SK-N-SH (cell line): Measurements from ENCODE around the gene WWOX. TPM values are rescaled to one million over a fixed set of nuclear protein-coding genes. Genes with fewer than 3 reads are reported as not detected.

ENCODE experiments used
- CTCF ChIA-PET: fragments of 300-600, 350-600 bp; formaldehyde crosslinking; extraction: SDS; loops from one replicate; lab custom pipeline; 2021; lab: Yijun Ruan, JAX
- POLR2A ChIA-PET: fragments of 350-600 bp; sonication (Branson Sonifier 250); formaldehyde crosslinking; extraction: SDS; loops from one replicate; lab custom pipeline; 2020; ENCODE audit warnings: antibody characterized with exemption, inconsistent platforms; lab: Yijun Ruan, JAX
- DNase-seq: peaks from one replicate; pipeline ENCODE4 v3.0.0; 2012
- H2AFZ ChIP-seq: fragments of 200-600 bp; sonication (generic); 2 replicates; pipeline ENCODE4 v1.8.1; 2016; ENCODE audit warnings: antibody characterized with exemption, mild to moderate bottlenecking, low read depth
- H3F3A ChIP-seq: fragments of 200-600 bp; sonication (generic); replicated peaks from 2 replicates; pipeline ENCODE3; 2016; ENCODE audit warnings: antibody characterized with exemption, mild to moderate bottlenecking; ENCODE audit not compliant: insufficient read depth
- H3K27ac ChIP-seq, 2 experiments: fragments of 200-500 bp in 1 of 2; fragments of 200-600 bp in 1 of 2; sonication (Bioruptor generic) in 1 of 2; sonication (generic), shearing (Covaris generic) in 1 of 2; 2 replicates each; pipeline versions ENCODE4 v1.5.1 to v1.6.1; 2014 to 2016; ENCODE audit warnings: low read depth in 2 of 2, inconsistent platforms in 1 of 2, low read length in 1 of 2, mild to moderate bottlenecking in 1 of 2, mixed read lengths in 1 of 2
- H3K27me3 ChIP-seq: fragments of 200-600 bp; sonication (generic), shearing (Covaris generic); 2 replicates; pipeline ENCODE4 v1.6.1; 2016; ENCODE audit warnings: mixed run types; ENCODE audit not compliant: insufficient read depth
- H3K36me3 ChIP-seq, 2 experiments: fragments of 200-500 bp in 1 of 2; fragments of 200-600 bp in 1 of 2; sonication (Bioruptor generic) in 1 of 2; sonication (generic) in 1 of 2; replicated peaks in 1 of 2; 2 replicates each; pipeline versions ENCODE3 to v1.5.1; 2014 to 2016; ENCODE audit warnings: low read length in 1 of 2, mild to moderate bottlenecking in 1 of 2; ENCODE audit not compliant: insufficient read depth in 2 of 2, control insufficient read depth in 1 of 2
- H3K4me1 ChIP-seq, 2 experiments: fragments of 200-500 bp in 1 of 2; fragments of 200-600 bp in 1 of 2; sonication (Bioruptor generic) in 1 of 2; sonication (generic), shearing (Covaris generic) in 1 of 2; 2 replicates each; pipeline versions ENCODE4 v1.5.1 to v1.6.1; 2014 to 2016; ENCODE audit warnings: low read depth in 1 of 2, low read length in 1 of 2, mixed run types in 1 of 2; ENCODE audit not compliant: insufficient read depth in 2 of 2, control insufficient read depth in 1 of 2
- H3K4me2 ChIP-seq: fragments of 200-600 bp; sonication (generic), shearing (Covaris generic); 2 replicates; pipeline ENCODE4 v1.6.1; 2017; ENCODE audit warnings: mixed run types
- H3K4me3 ChIP-seq, 2 experiments: fragments of 200-500 bp in 1 of 2; fragments of 200-600 bp in 1 of 2; sonication (Bioruptor generic) in 1 of 2; sonication (generic), shearing (Covaris generic) in 1 of 2; 2 replicates each; pipeline versions ENCODE4 v1.5.1 to v1.8.1; 2014 to 2016; ENCODE audit warnings: low read depth in 2 of 2, inconsistent platforms in 1 of 2, low read length in 1 of 2, mild to moderate bottlenecking in 1 of 2, mixed read lengths in 1 of 2, moderate library complexity in 1 of 2
- H3K79me2 ChIP-seq: fragments of 200-600 bp; sonication (generic); 2 replicates; pipeline ENCODE4 v1.8.1; 2017; ENCODE audit warnings: mild to moderate bottlenecking; ENCODE audit not compliant: insufficient read depth
- H3K9ac ChIP-seq: fragments of 200-600 bp; sonication (generic); 2 replicates; pipeline ENCODE4 v1.6.1; 2017; ENCODE audit warnings: mixed run types
- H3K9me2 ChIP-seq: fragments of 200-600 bp; sonication (generic); 2 replicates; pipeline ENCODE4 v1.6.1; 2017; ENCODE audit warnings: mixed run types
- H3K9me3 ChIP-seq: fragments of 200-600 bp; sonication (generic); 2 replicates; pipeline ENCODE4 v1.6.1; 2017; ENCODE audit warnings: mixed run types, mild to moderate bottlenecking, moderate library complexity
- H4K20me1 ChIP-seq: fragments of 200-600 bp; sonication (generic); 2 replicates; pipeline ENCODE4 v1.6.1; 2017; ENCODE audit warnings: mild to moderate bottlenecking, mixed run types; ENCODE audit not compliant: insufficient read depth
- EZH2phosphoT487 ChIP-seq: fragments of 200-600 bp; sonication (generic); IDR thresholded peaks from 2 replicates; pipeline ENCODE4 v1.6.1; 2017; ENCODE audit warnings: low read depth, mixed run types, mild to moderate bottlenecking, antibody characterized with exemption, moderate library complexity, borderline replicate concordance
- GABPA ChIP-seq: IDR thresholded peaks from 2 replicates; pipeline ENCODE4 v1.4.0; 2012; ENCODE audit warnings: low read depth, mild to moderate bottlenecking
- GATA2 ChIP-seq: sonication (generic); formaldehyde crosslinking; IDR thresholded peaks from 2 replicates; pipeline ENCODE4 v1.5.0; 2020; ENCODE audit warnings: mild to moderate bottlenecking, missing genetic modification reagents
- JUND ChIP-seq: IDR thresholded peaks from 2 replicates; pipeline ENCODE4 v1.4.0; 2012
- MXI1 ChIP-seq: IDR thresholded peaks from 2 replicates; pipeline ENCODE4 v1.6.1; 2012; ENCODE audit warnings: mild to moderate bottlenecking, low read depth, low read length, improper control_type of control experiment
- NRF1 ChIP-seq: IDR thresholded peaks from 2 replicates; pipeline ENCODE4 v1.6.1; 2012; ENCODE audit warnings: low read depth, mild to moderate bottlenecking, low read length
- PBX3 ChIP-seq: IDR thresholded peaks from 2 replicates; pipeline ENCODE4; 2012
- RAD21 ChIP-seq: IDR thresholded peaks from 2 replicates; pipeline ENCODE4 v1.6.1; 2012; ENCODE audit warnings: mild to moderate bottlenecking, low read length
- REST ChIP-seq: IDR thresholded peaks from 2 replicates; pipeline ENCODE4 v1.6.1; 2012; ENCODE audit warnings: mild to moderate bottlenecking, low read depth, low read length, moderate library complexity
- RXRA ChIP-seq: IDR thresholded peaks from 2 replicates; pipeline ENCODE4 v1.4.0; 2012; ENCODE audit warnings: low read depth, mild to moderate bottlenecking, borderline replicate concordance
- SMC3 ChIP-seq: IDR thresholded peaks from 2 replicates; pipeline ENCODE4 v1.6.1; 2012; ENCODE audit warnings: low read depth, low read length, improper control_type of control experiment
- TAF1 ChIP-seq: IDR thresholded peaks from 2 replicates; pipeline ENCODE4 v1.6.1; 2012; ENCODE audit warnings: low read depth, mild to moderate bottlenecking, low read length, moderate library complexity, borderline replicate concordance
- USF2 ChIP-seq: fragments of 150-350 bp; IDR thresholded peaks from 2 replicates; pipeline ENCODE4 v1.6.1; 2017; ENCODE audit warnings: antibody characterized with exemption, low read length, low read depth, borderline replicate concordance
- ZBTB33 ChIP-seq: IDR thresholded peaks from 2 replicates; pipeline ENCODE4 v1.4.0; 2012; ENCODE audit warnings: low read depth, borderline replicate concordance
- WGBS: methylation state at CpG from one replicate; pipeline ENCODE4 v1.1.6; 2017; ENCODE audit warnings: low lambda C conversion rate; 5-methylcytosine and 5-hydroxymethylcytosine counted together
- polyA plus RNA-seq, 3 experiments: library from polyadenylated mRNA; depleted of rRNA; stranded (reverse); fragments of >200 nt; gene quantifications; 2 replicates each; pipeline ENCODE4 v1.2.3, GENCODE V29; 2012
- TF ChIP-seq, protein P1 (sequence below): fragments of 150-350 bp; IDR thresholded peaks from 2 replicates; pipeline ENCODE4 v1.6.1; 2016; ENCODE audit warnings: mild to moderate bottlenecking, low read depth, low read length
- TF ChIP-seq, protein P2 (sequence below): IDR thresholded peaks from 2 replicates; pipeline ENCODE4 v1.4.0; 2012; ENCODE audit warnings: low read depth, borderline replicate concordance

The WWOX gene
- polyA plus RNA-seq, 1 of the 3 experiments (the other 2 are of a cell fraction), result 10.8 TPM

GRCh38 chr16:78256686-78257375 lies 157.4 kb downstream of the WWOX start:
- Histone ChIP-seq H3K4me3 (no peak overlapping the region), H3K79me2 (no peaks in the 10 kb centered on the region), H3K9me2 (no peaks in the 10 kb centered on the region), H3K27ac (no peak overlapping the region), H3K4me1 (no peaks in the 10 kb centered on the region), H4K20me1 (no peaks in the 10 kb centered on the region), H3K4me2 (no peak overlapping the region), H3K9ac (no peak overlapping the region), H3K9me3 (no peaks in the 10 kb centered on the region), H3F3A (no peaks in the 10 kb centered on the region), H2AFZ (no peak overlapping the region), H3K36me3 (no peaks in the 10 kb centered on the region), H3K27me3 (no peaks in the 10 kb centered on the region)
- POLR2A ChIA-PET, result no interaction called here
- 78% methylated on average over 7 of the region's 7 CpGs for WGBS
- CTCF ChIA-PET, result no interaction called here
- TF ChIP-seq GABPA, result no peak
- no peak for TF ChIP-seq ZBTB33
- no peak for TF ChIP-seq EZH2phosphoT487
- DNase-seq, result no peak

DNA sequence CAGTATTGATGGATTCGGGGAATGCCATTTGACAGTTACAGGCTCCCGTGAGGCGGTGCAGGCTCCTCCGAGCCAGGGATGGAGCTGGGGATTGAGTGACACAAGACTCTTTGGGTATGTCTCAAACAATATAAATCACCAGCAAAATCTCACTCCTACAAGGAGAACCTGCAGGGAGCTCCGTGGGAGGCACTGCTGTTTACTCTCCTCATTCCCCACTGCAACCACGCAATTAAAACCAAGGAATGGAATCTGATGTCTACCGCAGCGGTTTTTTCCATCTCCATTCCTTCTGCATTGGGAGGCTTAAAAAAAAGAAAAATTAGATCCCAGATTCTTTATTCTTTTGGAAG lies 157.9 kb downstream of the WWOX start:
- H3K27me3 ChIP-seq, result no peaks in the 10 kb centered on the region
- no peak overlapping the region for H2AFZ ChIP-seq
- ChIA-PET CTCF (no interaction called here), POLR2A (no interaction called here)
- no peaks in the 10 kb centered on the region for H3K4me1 ChIP-seq
- no peaks in the 10 kb centered on the region for H3K9me2 ChIP-seq
- H3K27ac ChIP-seq, result no peak overlapping the region
- no peak overlapping the region for H3K4me2 ChIP-seq
- WGBS, result 71% methylated on average over 5 of the region's 8 CpGs
- no peaks in the 10 kb centered on the region for H3F3A ChIP-seq
- H3K9me3 ChIP-seq, result no peaks in the 10 kb centered on the region
- no peak for DNase-seq
- TF ChIP-seq RXRA (no peak), MXI1 (no peak), JUND (no peak), NRF1 (no peak), RAD21 (no peak), PBX3 (no peak), REST (no peak), GATA2 (no peak), EZH2phosphoT487 (no peak), TAF1 (no peak), SMC3 (no peak), USF2 (no peak)
- TF ChIP-seq, protein P1, sequence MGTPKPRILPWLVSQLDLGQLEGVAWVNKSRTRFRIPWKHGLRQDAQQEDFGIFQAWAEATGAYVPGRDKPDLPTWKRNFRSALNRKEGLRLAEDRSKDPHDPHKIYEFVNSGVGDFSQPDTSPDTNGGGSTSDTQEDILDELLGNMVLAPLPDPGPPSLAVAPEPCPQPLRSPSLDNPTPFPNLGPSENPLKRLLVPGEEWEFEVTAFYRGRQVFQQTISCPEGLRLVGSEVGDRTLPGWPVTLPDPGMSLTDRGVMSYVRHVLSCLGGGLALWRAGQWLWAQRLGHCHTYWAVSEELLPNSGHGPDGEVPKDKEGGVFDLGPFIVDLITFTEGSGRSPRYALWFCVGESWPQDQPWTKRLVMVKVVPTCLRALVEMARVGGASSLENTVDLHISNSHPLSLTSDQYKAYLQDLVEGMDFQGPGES, result no peak
- TF ChIP-seq, protein P2, sequence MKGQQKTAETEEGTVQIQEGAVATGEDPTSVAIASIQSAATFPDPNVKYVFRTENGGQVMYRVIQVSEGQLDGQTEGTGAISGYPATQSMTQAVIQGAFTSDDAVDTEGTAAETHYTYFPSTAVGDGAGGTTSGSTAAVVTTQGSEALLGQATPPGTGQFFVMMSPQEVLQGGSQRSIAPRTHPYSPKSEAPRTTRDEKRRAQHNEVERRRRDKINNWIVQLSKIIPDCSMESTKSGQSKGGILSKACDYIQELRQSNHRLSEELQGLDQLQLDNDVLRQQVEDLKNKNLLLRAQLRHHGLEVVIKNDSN, result no peak
- no peaks in the 10 kb centered on the region for H4K20me1 ChIP-seq
- H3K9ac ChIP-seq, result no peak overlapping the region
- no peak overlapping the region for H3K4me3 ChIP-seq
- H3K36me3 ChIP-seq, result no peaks in the 10 kb centered on the region
- H3K79me2 ChIP-seq, result no peaks in the 10 kb centered on the region
